Mucosa of descending colon (tissue), 3 donors: ENCODE measurements around the gene KAZALD1. TPM values are rescaled to one million over a fixed set of nuclear protein-coding genes. Genes with fewer than 3 reads are reported as not detected.

Experiments used
- ATAC-seq: fragments of 200-7000 bp; cut with Tn5 transposase; one replicate; pipeline ENCODE4 v1.9.1; 2020; ENCODE audit warnings: mild to moderate bottlenecking, moderate library complexity
- DNase-seq, 3 donors: peaks; one replicate each; pipeline ENCODE4 v3.0.0-alpha.2; 2020
- H3K36me3 ChIP-seq: fragments of 200-600 bp; one replicate; pipeline ENCODE4 v1.8.0; 2021; ENCODE audit warnings: low read depth, mild to moderate bottlenecking
- H3K4me1 ChIP-seq: fragments of 200-600 bp; one replicate; pipeline ENCODE4 v1.8.0; 2021; ENCODE audit warnings: low read depth, mild to moderate bottlenecking
- H3K4me3 ChIP-seq: fragments of 200-600 bp; one replicate; pipeline ENCODE4 v1.8.0; 2021; ENCODE audit warnings: mild to moderate bottlenecking
- H3K9me3 ChIP-seq: fragments of 200-600 bp; one replicate; pipeline ENCODE4 v1.8.0; 2021; ENCODE audit warnings: mild to moderate bottlenecking
- CTCF ChIP-seq: fragments of 200-600 bp; IDR thresholded peaks from one replicate; pipeline ENCODE4 v1.8.0; 2022; ENCODE audit warnings: antibody characterized with exemption, mild to moderate bottlenecking
- intact Hi-C, 2 donors: fragments of 100-400 bp; cut with DNase I in 1 of 2; cut with micrococcal nuclease in 1 of 2; formaldehyde crosslinking; loops; one replicate each; pipeline versions ENCODE4 v1.11.0 to v1.11.1; 2022; cut with DNase I, micrococcal nuclease
- total RNA-seq, 3 donors: library from RNA; stranded (reverse); fragmentation: NEBNext Ultra II Directional in 2 of 3; extraction: Animal tissue kit (Norgen Biotek cat#: 25700) in 2 of 3; gene quantifications; one replicate each; pipeline versions ENCODE4 v1.2.1 to v1.2.4, GENCODE V29; 2021 to 2023
- donor health status: DM: no; HTN: no; CAD: no; lungs with moderate emphysema.
- donor health status: DM: no; HTN: no; CAD: no.
- donor health status: DM: no; HTN: yes; CAD: no.

Gene KAZALD1
- total RNA-seq, 3 donors from 2014 or later = 8.5 to 20.0 (median 16.7) TPM

GRCh38 chr10:101067356-101068083 is 5.7 kb downstream of the KAZALD1 start:
- ATAC-seq (peak; percentile 59), DNase-seq (peak; percentile 73 to 92 (median 78))
- Histone ChIP-seq H3K4me3 (no peak overlapping the region), H3K36me3 (no peaks in the 10 kb centered on the region), H3K9me3 (no peaks in the 10 kb centered on the region), H3K4me1 (peaks cover 27% of the 10 kb centered on the region)
- peak; percentile 68 for TF ChIP-seq CTCF
- intact Hi-C loops = no loop called here

GRCh38 chr10:101069441-101069840 is 7.7 kb downstream of the KAZALD1 start:
- no peak for DNase-seq

GRCh38 chr10:101070098-101070497 is 8.3 kb downstream of the KAZALD1 start:
- ATAC-seq (peak; percentile 6), DNase-seq (peak in 2 of 3 donors; percentile 47 to 52)
- intact Hi-C loops = no loop called here
- no peaks in the 10 kb centered on the region for H3K36me3 ChIP-seq
- TF ChIP-seq CTCF = no peak
- no peak overlapping the region for H3K4me3 ChIP-seq
- no peaks in the 10 kb centered on the region for H3K9me3 ChIP-seq
- peaks cover 14% of the 10 kb centered on the region for H3K4me1 ChIP-seq

More at GRCh38 chr10:101069441-101069840, 7.7 kb downstream of the KAZALD1 start:
- Histone ChIP-seq H3K9me3 (no peaks in the 10 kb centered on the region), H3K36me3 (no peaks in the 10 kb centered on the region), H3K4me3 (no peak overlapping the region), H3K4me1 (peaks cover 15% of the 10 kb centered on the region)
- intact Hi-C loops = no loop called here
- TF ChIP-seq CTCF = no peak
- no peak for ATAC-seq

- intact Hi-C loops = no loop called here
- H3K36me3 ChIP-seq = no peaks in the 10 kb centered on the region
- no peak for DNase-seq
- no peak for TF ChIP-seq CTCF
- peaks cover 6% of the 10 kb centered on the region for H3K4me1 ChIP-seq
- no peak for ATAC-seq
- H3K4me3 ChIP-seq = no peak overlapping the region
- H3K9me3 ChIP-seq = no peaks in the 10 kb centered on the region
Measured at GRCh38 chr10:101071267-101071884, 9.6 kb downstream of the KAZALD1 start.

- no peaks in the 10 kb centered on the region for H3K9me3 ChIP-seq
- no peaks in the 10 kb centered on the region for H3K36me3 ChIP-seq
- H3K4me3 ChIP-seq = no peak overlapping the region
- no peak for ATAC-seq
- intact Hi-C loops = no loop called here
- TF ChIP-seq CTCF = no peak
- peaks cover 4% of the 10 kb centered on the region for H3K4me1 ChIP-seq
- DNase-seq = no peak
Measured at GRCh38 chr10:101071885-101072433, 10.2 kb downstream of the KAZALD1 start.
